ENCODE measurements around the gene UBASH3B.

DNA sequence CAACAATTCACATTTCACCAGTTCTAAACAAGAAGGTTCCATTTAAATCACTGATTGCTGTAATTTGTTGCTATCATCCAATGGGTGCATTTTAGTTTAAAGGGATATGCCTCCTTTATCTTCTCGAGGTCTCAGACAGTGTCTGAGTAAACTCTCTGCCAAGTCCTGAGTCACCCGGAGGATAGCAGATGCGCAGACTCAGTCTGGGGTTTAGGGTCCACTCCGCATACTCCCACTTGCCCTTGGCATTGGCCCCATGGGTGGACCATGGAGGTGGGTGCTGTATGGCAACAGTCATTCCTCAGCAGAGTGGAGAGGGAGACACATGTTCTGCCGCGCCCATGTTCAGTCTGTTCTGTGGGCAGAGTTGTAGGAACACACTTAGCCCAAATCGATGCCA lies 117.4 kb downstream of the UBASH3B start:
- no peak for TF ChIP-seq SMYD3 (CRISPR knock-in tag; IDR thresholded peaks at IDR 0.05)
- no peak for TF ChIP-seq POLR2AphosphoS5 (IDR thresholded peaks at IDR 0.05; ENCODE audit: low read depth, low read length)
- no peak for TF ChIP-seq NPAS2 (CRISPR knock-in tag; IDR thresholded peaks at IDR 0.05; ENCODE audit: borderline replicate concordance)
- no peak for TF ChIP-seq HNRNPL (IDR thresholded peaks at IDR 0.05; ENCODE audit: low read depth, low read length)
- TF ChIP-seq ZNF660 (CRISPR knock-in tag; IDR thresholded peaks at IDR 0.05; ENCODE audit: borderline replicate concordance, low read depth): no peak

Measured in HepG2 (cell line).